Body of pancreas (tissue), 4 donors: Measurements from ENCODE around the gene GOLGA6L7.

Experiments used
- POLR2A ChIP-seq, 3 donors: fragments of 450-650 bp; IDR thresholded peaks; one replicate each; pipeline ENCODE4 v1.6.1; 2016; ENCODE audit warnings: antibody characterized with exemption in 3 of 3, mild to moderate bottlenecking in 2 of 3
- TF ChIP-seq, protein P1 (sequence below), 7 experiments: fragments of 450-650 bp in 4 of 7; fragments of 200-600 bp in 3 of 7; sonication (generic) in 3 of 7; IDR thresholded peaks; one replicate each; pipeline ENCODE4 v1.5.1; 2016 to 2019; ENCODE audit warnings: antibody characterized with exemption in 7 of 7

GRCh38 chr15:28876845-28877185 lies 28.4 kb upstream of the GOLGA6L7 start:
- TF ChIP-seq, protein P1, sequence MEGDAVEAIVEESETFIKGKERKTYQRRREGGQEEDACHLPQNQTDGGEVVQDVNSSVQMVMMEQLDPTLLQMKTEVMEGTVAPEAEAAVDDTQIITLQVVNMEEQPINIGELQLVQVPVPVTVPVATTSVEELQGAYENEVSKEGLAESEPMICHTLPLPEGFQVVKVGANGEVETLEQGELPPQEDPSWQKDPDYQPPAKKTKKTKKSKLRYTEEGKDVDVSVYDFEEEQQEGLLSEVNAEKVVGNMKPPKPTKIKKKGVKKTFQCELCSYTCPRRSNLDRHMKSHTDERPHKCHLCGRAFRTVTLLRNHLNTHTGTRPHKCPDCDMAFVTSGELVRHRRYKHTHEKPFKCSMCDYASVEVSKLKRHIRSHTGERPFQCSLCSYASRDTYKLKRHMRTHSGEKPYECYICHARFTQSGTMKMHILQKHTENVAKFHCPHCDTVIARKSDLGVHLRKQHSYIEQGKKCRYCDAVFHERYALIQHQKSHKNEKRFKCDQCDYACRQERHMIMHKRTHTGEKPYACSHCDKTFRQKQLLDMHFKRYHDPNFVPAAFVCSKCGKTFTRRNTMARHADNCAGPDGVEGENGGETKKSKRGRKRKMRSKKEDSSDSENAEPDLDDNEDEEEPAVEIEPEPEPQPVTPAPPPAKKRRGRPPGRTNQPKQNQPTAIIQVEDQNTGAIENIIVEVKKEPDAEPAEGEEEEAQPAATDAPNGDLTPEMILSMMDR (IDR thresholded peaks at IDR 0.05): no peak
- TF ChIP-seq POLR2A (IDR thresholded peaks at IDR 0.05): no peak
